Measurements from ENCODE around the gene CERS6. TPM values are rescaled to one million over a fixed set of nuclear protein-coding genes. Genes with fewer than 3 reads are reported as not detected.

Gene CERS6
- total and polyA plus RNA-seq, 11 donors, result 22.1 to 78.0 (median 62.2) TPM

- Histone ChIP-seq H3K4me1 (peaks cover 0 to 61% (median 21%) of the 10 kb centered on the region in 12 donors), H3K27ac (peak overlapping the region; percentile 19 to 76 (median 52)), H3K9me3 (no peaks in the 10 kb centered on the region), H3K36me3 (no peaks in the 10 kb centered on the region), H3K27me3 (no peaks in the 10 kb centered on the region), H3K4me3 (no peak overlapping the region)
- TF ChIP-seq CTCF (IDR thresholded peaks at IDR 0.05), result no peak
- TF ChIP-seq POLR2A (IDR thresholded peaks at IDR 0.05), result no peak
- DNase-seq, result peak in 3 of 5 donors; percentile 43 to 68 (median 65)
- peak; percentile 87 to 94 (median 92) for ATAC-seq
- 41 to 56% (median 47%) methylated on average over 6 of the region's 6 CpGs for WGBS, 4 donors
- intact Hi-C loops (cut with DNase I), result no loop called here
These were observed 278.2 kb downstream of the CERS6 start for GRCh38 chr2:168734199-168734760.

GRCh38 chr2:168736649-168737445, 280.8 kb downstream of the CERS6 start:
- intact Hi-C loops (cut with DNase I), result no loop called here
- H3K27me3 ChIP-seq, result no peaks in the 10 kb centered on the region
- no peaks in the 10 kb centered on the region for H3K9me3 ChIP-seq
- no peaks in the 10 kb centered on the region for H3K36me3 ChIP-seq
- peaks cover 0 to 49% (median 15%) of the 10 kb centered on the region in 12 donors for H3K4me1 ChIP-seq
- 70 to 75% (median 73%) methylated on average over 12 of the region's 12 CpGs for WGBS, 4 donors
- peak overlapping the region in 1 of 12 donors; percentile 37 for H3K27ac ChIP-seq
- ATAC-seq, result peak in 1 of 4 donors; percentile 35
- H3K4me3 ChIP-seq, result no peak overlapping the region
- DNase-seq, result peak in 1 of 5 donors; percentile 45
- TF ChIP-seq CTCF (IDR thresholded peaks at IDR 0.05) (no peak), POLR2A (IDR thresholded peaks at IDR 0.05) (no peak)

GRCh38 chr2:168738062-168738461, 282.0 kb downstream of the CERS6 start:
- Histone ChIP-seq H3K4me3 (no peak overlapping the region), H3K36me3 (no peaks in the 10 kb centered on the region), H3K9me3 (no peaks in the 10 kb centered on the region), H3K27ac (no peak overlapping the region), H3K4me1 (peaks cover 0 to 47% (median 12%) of the 10 kb centered on the region in 12 donors), H3K27me3 (no peaks in the 10 kb centered on the region)
- DNase-seq (peak in 1 of 5 donors; percentile 30), ATAC-seq (peak in 1 of 4 donors; percentile 36)
- TF ChIP-seq POLR2A (IDR thresholded peaks at IDR 0.05), result no peak
- no peak for TF ChIP-seq CTCF (IDR thresholded peaks at IDR 0.05)
- intact Hi-C loops (cut with DNase I), result no loop called here
- 57 to 69% (median 66%) methylated on average over 1 of the region's 1 CpG for WGBS, 4 donors

GRCh38 chr2:168740360-168740759, 284.3 kb downstream of the CERS6 start:
- Histone ChIP-seq H3K4me3 (no peak overlapping the region), H3K27ac (no peak overlapping the region), H3K9me3 (no peaks in the 10 kb centered on the region), H3K27me3 (no peaks in the 10 kb centered on the region), H3K4me1 (peaks cover 0 to 37% (median 9%) of the 10 kb centered on the region in 12 donors), H3K36me3 (no peaks in the 10 kb centered on the region)
- no peak for DNase-seq
- ATAC-seq, result no peak
- TF ChIP-seq POLR2A (IDR thresholded peaks at IDR 0.05) (no peak), CTCF (IDR thresholded peaks at IDR 0.05) (no peak)
- intact Hi-C loops (cut with DNase I), result no loop called here
- WGBS, 4 donors, result 90 to 98% (median 94%) methylated on average over 3 of the region's 3 CpGs
